GM12878 (cell line): Measurements from ENCODE around the gene TSSC4. TPM values are rescaled to one million over a fixed set of nuclear protein-coding genes. Genes with fewer than 3 reads are reported as not detected.

Source experiments
- ASH2L ChIP-seq: fragments of 300-600, 200-600 bp; sonication (generic); IDR thresholded peaks from 2 replicates; pipeline ENCODE4 v1.6.1; 2017; ENCODE audit warnings: low read depth, mild to moderate bottlenecking, borderline replicate concordance
- BACH1 ChIP-seq: fragments of 450-650 bp; IDR thresholded peaks from 2 replicates; pipeline ENCODE4 v1.6.1; 2017; ENCODE audit warnings: mild to moderate bottlenecking, borderline replicate concordance
- CHD2 ChIP-seq: IDR thresholded peaks from 2 replicates; pipeline ENCODE4 v1.6.1; 2011; ENCODE audit warnings: low read depth, low read length, improper control_type of control experiment, borderline replicate concordance
- ESRRA ChIP-seq: IDR thresholded peaks from 2 replicates; pipeline ENCODE4 v1.6.1; 2012; ENCODE audit warnings: mild to moderate bottlenecking, low read length, improper control_type of control experiment
- FOS ChIP-seq: IDR thresholded peaks from 3 replicates; pipeline ENCODE4 v1.6.1; 2011; ENCODE audit warnings: borderline replicate concordance; ENCODE audit not compliant: insufficient read length; ENCODE audit errors: extremely low read depth
- FOXM1 ChIP-seq: IDR thresholded peaks from 2 replicates; pipeline ENCODE4 v1.6.1; 2012; ENCODE audit warnings: low read depth, mild to moderate bottlenecking, inconsistent platforms, low read length, moderate library complexity
- HCFC1 ChIP-seq: fragments of 150-350 bp; IDR thresholded peaks from 2 replicates; pipeline ENCODE4 v1.6.1; 2014; ENCODE audit warnings: low read length
- HDAC6 ChIP-seq: fragments of 200-600 bp; sonication (generic); IDR thresholded peaks from one replicate; pipeline ENCODE4 v1.8.0; 2017; ENCODE audit warnings: antibody characterized with exemption; ENCODE audit not compliant: unreplicated experiment
- HDGF ChIP-seq: fragments of 450-650 bp; IDR thresholded peaks from 2 replicates; pipeline ENCODE4 v1.6.1; 2016; ENCODE audit warnings: antibody characterized with exemption
- JUND ChIP-seq: IDR thresholded peaks from 2 replicates; pipeline ENCODE4 v1.6.1; 2012; ENCODE audit warnings: low read depth, mild to moderate bottlenecking, low read length, improper control_type of control experiment, moderate library complexity
- KDM1A ChIP-seq: fragments of 200-600 bp; sonication (generic); IDR thresholded peaks from 2 replicates; pipeline ENCODE4 v1.6.1; 2016; ENCODE audit warnings: borderline replicate concordance
- MYB ChIP-seq: fragments of 150-350 bp; IDR thresholded peaks from 2 replicates; pipeline ENCODE4 v1.6.1; 2014; ENCODE audit warnings: mild to moderate bottlenecking, low read depth, low read length, borderline replicate concordance
- NBN ChIP-seq: fragments of 450-650 bp; IDR thresholded peaks from 2 replicates; pipeline ENCODE4 v1.6.1; 2016
- NR2C2 ChIP-seq: IDR thresholded peaks from 2 replicates; pipeline ENCODE4 v1.6.1; 2011; ENCODE audit warnings: borderline replicate concordance, low read depth; ENCODE audit not compliant: control insufficient read depth, insufficient read length
- PAX5 ChIP-seq: IDR thresholded peaks from 2 replicates; pipeline ENCODE4 v1.6.1; 2011; ENCODE audit warnings: low read depth, low read length, borderline replicate concordance
- PAX8 ChIP-seq: fragments of 450-650 bp; IDR thresholded peaks from 2 replicates; pipeline ENCODE4 v1.6.1; 2017; ENCODE audit warnings: mild to moderate bottlenecking, moderate library complexity
- PML ChIP-seq: IDR thresholded peaks from 2 replicates; pipeline ENCODE4 v1.6.1; 2012; ENCODE audit warnings: low read length, inconsistent platforms
- RAD21 ChIP-seq: IDR thresholded peaks from 2 replicates; pipeline ENCODE4 v1.6.1; 2011; ENCODE audit warnings: mild to moderate bottlenecking, low read depth, low read length, moderate library complexity; ENCODE audit not compliant: insufficient read depth
- SMC3 ChIP-seq: IDR thresholded peaks from 2 replicates; pipeline ENCODE4 v1.6.1; 2011; ENCODE audit warnings: low read length, improper control_type of control experiment, borderline replicate concordance
- SRF ChIP-seq, 2 experiments: IDR thresholded peaks; 2 replicates each; pipeline ENCODE4 v1.6.1; 2011; ENCODE audit warnings: low read depth in 2 of 2, low read length in 2 of 2, mild to moderate bottlenecking in 1 of 2, moderate library complexity in 1 of 2
- ZNF274 ChIP-seq: IDR thresholded peaks from one replicate; pipeline ENCODE4 v1.8.0; 2011; ENCODE audit not compliant: insufficient read length, insufficient read depth
- polyA plus RNA-seq, 11 experiments: library from polyadenylated mRNA; depleted of rRNA in 4 of 11; unstranded in 6 of 11; stranded (reverse) in 5 of 11; fragments of >200 nt; fragmentation: Nextera tagmentation in 4 of 11; fragmentation: Illumina TruSeq in 1 of 11; extraction: Ambion mirVana in 4 of 11; extraction: Trizol in 1 of 11; gene quantifications; 1 replicate in 1 of 11; 2 replicates in 10 of 11; pipeline versions ENCODE4 v1.2.1 to v1.2.3, GENCODE V29; 2011 to 2016; ENCODE audit warnings: inconsistent platforms in 2 of 11, missing spikeins in 2 of 11, low read depth in 1 of 11
- total RNA-seq, 4 experiments: library from RNA; depleted of rRNA in 3 of 4; stranded (reverse); fragments of >200 nt in 3 of 4; fragmentation: Illumina TruSeq in 1 of 4; extraction: Trizol in 1 of 4; gene quantifications; 2 replicates each; pipeline versions ENCODE4 v1.2.1 to v1.2.3, GENCODE V29; 2013 to 2021
- TF ChIP-seq, protein P1 (sequence below): IDR thresholded peaks from 2 replicates; pipeline ENCODE4 v1.6.1; 2012; ENCODE audit warnings: improper control_type of control experiment, low read depth, low read length; ENCODE audit not compliant: insufficient replicate concordance
- TF ChIP-seq, protein P2 (sequence below): IDR thresholded peaks from 2 replicates; pipeline ENCODE4 v1.6.1; 2012; ENCODE audit warnings: low read depth, low read length, improper control_type of control experiment
- TF ChIP-seq, protein P3 (sequence below): fragments of 450-650 bp; IDR thresholded peaks from 2 replicates; pipeline ENCODE4 v1.6.1; 2016; ENCODE audit warnings: mild to moderate bottlenecking
- TF ChIP-seq, protein P4 (sequence below): fragments of 450-650 bp; IDR thresholded peaks from 2 replicates; pipeline ENCODE4 v1.6.1; 2017; ENCODE audit warnings: low read depth, mild to moderate bottlenecking, moderate library complexity

TSSC4 gene
- total and polyA plus RNA-seq, 10 of the 15 experiments (the other 5 are each of a cell fraction or from before 2014, with no cell fraction given), result 0.69 to 70.1 (median 25.7) TPM

DNA sequence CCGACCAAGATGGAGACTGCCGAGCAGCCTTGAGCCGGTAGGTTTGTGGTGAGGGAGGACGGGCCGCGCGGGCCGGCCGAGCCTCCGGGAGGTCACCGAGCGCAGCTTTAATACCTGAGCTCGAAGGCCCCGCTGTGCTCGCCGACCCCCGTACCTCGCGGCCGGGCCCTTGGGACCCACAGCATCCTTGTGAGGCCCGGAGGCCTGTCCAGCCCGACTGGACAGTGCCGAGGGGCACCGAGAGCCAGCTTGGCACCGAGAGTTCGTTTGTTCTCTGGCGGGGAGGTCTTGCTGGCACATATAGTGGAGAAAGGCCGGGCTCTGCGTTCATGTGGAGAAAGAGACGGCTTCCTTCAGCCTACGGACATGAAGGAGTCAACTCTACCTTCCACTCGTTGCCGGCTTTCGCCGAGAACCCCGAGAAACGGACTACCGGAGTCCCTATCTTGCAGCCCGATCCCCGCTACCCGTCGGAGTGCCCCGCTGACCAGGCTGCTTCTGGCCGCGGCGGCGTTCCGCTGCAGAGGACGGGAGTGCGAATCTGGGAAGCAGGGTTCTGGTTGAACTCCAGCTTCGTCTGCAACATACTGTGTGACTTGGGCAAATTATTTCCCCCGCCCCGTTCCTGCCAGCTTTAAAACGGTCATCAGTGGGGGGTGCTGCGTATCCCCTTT is 349 bp downstream of the TSSC4 start (continued):
- TF ChIP-seq MYB (no peak), ZNF274 (no peak), BACH1 (no peak), SMC3 (no peak), HCFC1 (no peak), ESRRA (no peak), NBN (no peak), RAD21 (no peak), PML (no peak), FOXM1 (no peak), HDAC6 (no peak), ASH2L (0 out of 2 replicates have a peak, but pooled peaks have one; percentile 83), KDM1A (no peak), FOS (no peak), PAX5 (no peak), PAX8 (no peak), SRF (IDR thresholded peaks at IDR 0.05; ENCODE audit: low read depth in 2 of 2, low read length in 2 of 2) (no peak), CHD2 (no peak), HDGF (no peak), JUND (no peak), NR2C2 (no peak)
- TF ChIP-seq, protein P1, sequence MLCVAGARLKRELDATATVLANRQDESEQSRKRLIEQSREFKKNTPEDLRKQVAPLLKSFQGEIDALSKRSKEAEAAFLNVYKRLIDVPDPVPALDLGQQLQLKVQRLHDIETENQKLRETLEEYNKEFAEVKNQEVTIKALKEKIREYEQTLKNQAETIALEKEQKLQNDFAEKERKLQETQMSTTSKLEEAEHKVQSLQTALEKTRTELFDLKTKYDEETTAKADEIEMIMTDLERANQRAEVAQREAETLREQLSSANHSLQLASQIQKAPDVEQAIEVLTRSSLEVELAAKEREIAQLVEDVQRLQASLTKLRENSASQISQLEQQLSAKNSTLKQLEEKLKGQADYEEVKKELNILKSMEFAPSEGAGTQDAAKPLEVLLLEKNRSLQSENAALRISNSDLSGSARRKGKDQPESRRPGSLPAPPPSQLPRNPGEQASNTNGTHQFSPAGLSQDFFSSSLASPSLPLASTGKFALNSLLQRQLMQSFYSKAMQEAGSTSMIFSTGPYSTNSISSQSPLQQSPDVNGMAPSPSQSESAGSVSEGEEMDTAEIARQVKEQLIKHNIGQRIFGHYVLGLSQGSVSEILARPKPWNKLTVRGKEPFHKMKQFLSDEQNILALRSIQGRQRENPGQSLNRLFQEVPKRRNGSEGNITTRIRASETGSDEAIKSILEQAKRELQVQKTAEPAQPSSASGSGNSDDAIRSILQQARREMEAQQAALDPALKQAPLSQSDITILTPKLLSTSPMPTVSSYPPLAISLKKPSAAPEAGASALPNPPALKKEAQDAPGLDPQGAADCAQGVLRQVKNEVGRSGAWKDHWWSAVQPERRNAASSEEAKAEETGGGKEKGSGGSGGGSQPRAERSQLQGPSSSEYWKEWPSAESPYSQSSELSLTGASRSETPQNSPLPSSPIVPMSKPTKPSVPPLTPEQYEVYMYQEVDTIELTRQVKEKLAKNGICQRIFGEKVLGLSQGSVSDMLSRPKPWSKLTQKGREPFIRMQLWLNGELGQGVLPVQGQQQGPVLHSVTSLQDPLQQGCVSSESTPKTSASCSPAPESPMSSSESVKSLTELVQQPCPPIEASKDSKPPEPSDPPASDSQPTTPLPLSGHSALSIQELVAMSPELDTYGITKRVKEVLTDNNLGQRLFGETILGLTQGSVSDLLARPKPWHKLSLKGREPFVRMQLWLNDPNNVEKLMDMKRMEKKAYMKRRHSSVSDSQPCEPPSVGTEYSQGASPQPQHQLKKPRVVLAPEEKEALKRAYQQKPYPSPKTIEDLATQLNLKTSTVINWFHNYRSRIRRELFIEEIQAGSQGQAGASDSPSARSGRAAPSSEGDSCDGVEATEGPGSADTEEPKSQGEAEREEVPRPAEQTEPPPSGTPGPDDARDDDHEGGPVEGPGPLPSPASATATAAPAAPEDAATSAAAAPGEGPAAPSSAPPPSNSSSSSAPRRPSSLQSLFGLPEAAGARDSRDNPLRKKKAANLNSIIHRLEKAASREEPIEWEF, result no peak
- TF ChIP-seq, protein P2, sequence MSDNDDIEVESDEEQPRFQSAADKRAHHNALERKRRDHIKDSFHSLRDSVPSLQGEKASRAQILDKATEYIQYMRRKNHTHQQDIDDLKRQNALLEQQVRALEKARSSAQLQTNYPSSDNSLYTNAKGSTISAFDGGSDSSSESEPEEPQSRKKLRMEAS, result no peak; the same call in 1 of the 2 replicates
- TF ChIP-seq, protein P3, sequence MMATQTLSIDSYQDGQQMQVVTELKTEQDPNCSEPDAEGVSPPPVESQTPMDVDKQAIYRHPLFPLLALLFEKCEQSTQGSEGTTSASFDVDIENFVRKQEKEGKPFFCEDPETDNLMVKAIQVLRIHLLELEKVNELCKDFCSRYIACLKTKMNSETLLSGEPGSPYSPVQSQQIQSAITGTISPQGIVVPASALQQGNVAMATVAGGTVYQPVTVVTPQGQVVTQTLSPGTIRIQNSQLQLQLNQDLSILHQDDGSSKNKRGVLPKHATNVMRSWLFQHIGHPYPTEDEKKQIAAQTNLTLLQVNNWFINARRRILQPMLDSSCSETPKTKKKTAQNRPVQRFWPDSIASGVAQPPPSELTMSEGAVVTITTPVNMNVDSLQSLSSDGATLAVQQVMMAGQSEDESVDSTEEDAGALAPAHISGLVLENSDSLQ, result no peak
- TF ChIP-seq, protein P4, sequence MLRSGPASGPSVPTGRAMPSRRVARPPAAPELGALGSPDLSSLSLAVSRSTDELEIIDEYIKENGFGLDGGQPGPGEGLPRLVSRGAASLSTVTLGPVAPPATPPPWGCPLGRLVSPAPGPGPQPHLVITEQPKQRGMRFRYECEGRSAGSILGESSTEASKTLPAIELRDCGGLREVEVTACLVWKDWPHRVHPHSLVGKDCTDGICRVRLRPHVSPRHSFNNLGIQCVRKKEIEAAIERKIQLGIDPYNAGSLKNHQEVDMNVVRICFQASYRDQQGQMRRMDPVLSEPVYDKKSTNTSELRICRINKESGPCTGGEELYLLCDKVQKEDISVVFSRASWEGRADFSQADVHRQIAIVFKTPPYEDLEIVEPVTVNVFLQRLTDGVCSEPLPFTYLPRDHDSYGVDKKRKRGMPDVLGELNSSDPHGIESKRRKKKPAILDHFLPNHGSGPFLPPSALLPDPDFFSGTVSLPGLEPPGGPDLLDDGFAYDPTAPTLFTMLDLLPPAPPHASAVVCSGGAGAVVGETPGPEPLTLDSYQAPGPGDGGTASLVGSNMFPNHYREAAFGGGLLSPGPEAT, result 0 out of 2 replicates have a peak, but pooled peaks have one; percentile 23
